Measurements from ENCODE around the gene MECP2.

DNA sequence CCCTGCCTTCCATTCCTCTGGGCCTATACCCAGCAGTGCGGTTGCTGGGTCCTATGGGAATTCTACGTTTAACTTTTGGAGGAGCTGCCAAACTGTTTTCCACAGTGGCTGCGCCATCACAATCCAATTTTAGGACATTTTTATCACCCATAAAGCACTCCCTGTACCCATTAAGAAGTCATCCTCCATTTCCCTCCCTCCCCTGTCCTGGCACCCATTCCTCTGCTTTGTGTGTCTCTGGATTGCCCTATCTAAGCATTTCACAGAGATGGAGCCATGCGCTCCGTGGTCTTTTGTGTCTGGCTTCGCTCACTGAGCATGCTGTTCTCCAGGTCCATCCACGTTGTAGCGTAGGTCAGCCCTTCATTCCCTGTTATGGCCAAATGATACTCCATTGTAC is 44.9 kb upstream of the MECP2 start:
- TF ChIP-seq YY1 (IDR thresholded peaks at IDR 0.05; ENCODE audit: insufficient read depth, insufficient read length) (no peak), ZNF274 (IDR thresholded peaks at IDR 0.05; ENCODE audit: low read depth, low read length) (no peak)

All from NT2/D1 (cell line).